ENCODE data around the gene KCTD10. TPM values are rescaled to one million over a fixed set of nuclear protein-coding genes. Genes with fewer than 3 reads are reported as not detected.
A peak's percentile ranks its signal among the peaks of the same experiment; 100 is the strongest.

The KCTD10 gene
- total RNA-seq, 4 donors from 2014 or later, result 90.7 to 115 (median 104) TPM

DNA sequence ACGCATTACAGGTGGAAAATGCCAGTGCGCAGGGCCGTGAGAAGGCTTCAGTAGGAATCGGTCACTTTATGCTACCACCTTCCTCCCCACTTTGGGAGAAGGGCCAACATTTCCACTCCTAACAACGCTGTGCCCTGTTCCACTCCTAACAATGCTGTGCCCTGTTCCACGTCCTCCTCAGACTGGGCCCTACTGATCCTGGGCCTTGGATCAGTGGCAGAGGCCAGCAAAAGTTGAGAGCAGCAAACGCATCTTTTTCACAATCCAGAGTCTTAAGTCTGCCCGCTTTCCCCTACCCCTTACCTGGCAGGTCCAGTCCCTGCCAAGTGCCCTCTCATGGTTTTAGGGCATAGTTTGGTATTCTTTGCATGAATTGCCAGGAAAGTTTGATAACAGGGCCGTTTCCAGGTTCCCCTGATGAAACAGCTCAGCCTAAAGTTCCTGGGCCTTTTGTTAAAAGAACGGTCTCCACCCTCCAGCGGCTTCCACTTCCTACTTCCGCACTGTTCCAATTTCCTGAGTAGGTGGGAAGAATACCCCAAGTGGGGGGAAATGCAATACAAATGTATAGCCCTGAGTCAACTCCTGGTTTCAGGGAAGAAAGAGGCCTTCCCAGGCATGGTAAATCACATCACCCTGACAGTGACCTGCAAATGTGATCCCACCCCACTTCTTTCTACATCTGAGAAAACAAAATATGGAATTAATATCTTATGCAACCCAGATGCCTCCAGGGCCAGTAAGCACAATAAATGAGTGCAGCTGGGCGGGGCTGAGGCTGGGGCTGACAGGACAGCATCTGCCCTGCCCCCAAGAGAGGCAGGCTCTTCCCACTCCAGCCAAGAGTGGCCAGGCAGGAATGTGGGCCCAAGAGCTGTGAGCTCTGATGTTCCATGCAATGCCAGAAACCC lies 15.0 kb downstream of the KCTD10 start:
- peak; percentile 95 for DNase-seq (ENCODE audit: extremely low spot score)
- Histone ChIP-seq H3K4me1 (peaks cover 100% of the 10 kb centered on the region in 4 donors), H3K36me3 (peaks cover 5 to 46% (median 29%) of the 10 kb centered on the region in 4 donors), H3K27ac (replicated peaks in 1 of 4) (peak overlapping the region; percentile 91 to 98 (median 96)), H3K9me3 (no peaks in the 10 kb centered on the region), H3K4me3 (peak overlapping the region; percentile 15 to 52 (median 40)), H3K27me3 (no peaks in the 10 kb centered on the region)
- TF ChIP-seq POLR2AphosphoS5 (IDR thresholded peaks at IDR 0.05) (peak; percentile 83 to 88), POLR2A (IDR thresholded peaks at IDR 0.05; ENCODE audit: low read depth) (peak; percentile 9)
- TF ChIP-seq, protein P1, sequence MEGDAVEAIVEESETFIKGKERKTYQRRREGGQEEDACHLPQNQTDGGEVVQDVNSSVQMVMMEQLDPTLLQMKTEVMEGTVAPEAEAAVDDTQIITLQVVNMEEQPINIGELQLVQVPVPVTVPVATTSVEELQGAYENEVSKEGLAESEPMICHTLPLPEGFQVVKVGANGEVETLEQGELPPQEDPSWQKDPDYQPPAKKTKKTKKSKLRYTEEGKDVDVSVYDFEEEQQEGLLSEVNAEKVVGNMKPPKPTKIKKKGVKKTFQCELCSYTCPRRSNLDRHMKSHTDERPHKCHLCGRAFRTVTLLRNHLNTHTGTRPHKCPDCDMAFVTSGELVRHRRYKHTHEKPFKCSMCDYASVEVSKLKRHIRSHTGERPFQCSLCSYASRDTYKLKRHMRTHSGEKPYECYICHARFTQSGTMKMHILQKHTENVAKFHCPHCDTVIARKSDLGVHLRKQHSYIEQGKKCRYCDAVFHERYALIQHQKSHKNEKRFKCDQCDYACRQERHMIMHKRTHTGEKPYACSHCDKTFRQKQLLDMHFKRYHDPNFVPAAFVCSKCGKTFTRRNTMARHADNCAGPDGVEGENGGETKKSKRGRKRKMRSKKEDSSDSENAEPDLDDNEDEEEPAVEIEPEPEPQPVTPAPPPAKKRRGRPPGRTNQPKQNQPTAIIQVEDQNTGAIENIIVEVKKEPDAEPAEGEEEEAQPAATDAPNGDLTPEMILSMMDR (IDR thresholded peaks at IDR 0.05), result no peak
- WGBS, result 43% methylated on average over 12 of the region's 13 CpGs
- intact Hi-C loops (cut with DNase I), result no loop called here

DNA sequence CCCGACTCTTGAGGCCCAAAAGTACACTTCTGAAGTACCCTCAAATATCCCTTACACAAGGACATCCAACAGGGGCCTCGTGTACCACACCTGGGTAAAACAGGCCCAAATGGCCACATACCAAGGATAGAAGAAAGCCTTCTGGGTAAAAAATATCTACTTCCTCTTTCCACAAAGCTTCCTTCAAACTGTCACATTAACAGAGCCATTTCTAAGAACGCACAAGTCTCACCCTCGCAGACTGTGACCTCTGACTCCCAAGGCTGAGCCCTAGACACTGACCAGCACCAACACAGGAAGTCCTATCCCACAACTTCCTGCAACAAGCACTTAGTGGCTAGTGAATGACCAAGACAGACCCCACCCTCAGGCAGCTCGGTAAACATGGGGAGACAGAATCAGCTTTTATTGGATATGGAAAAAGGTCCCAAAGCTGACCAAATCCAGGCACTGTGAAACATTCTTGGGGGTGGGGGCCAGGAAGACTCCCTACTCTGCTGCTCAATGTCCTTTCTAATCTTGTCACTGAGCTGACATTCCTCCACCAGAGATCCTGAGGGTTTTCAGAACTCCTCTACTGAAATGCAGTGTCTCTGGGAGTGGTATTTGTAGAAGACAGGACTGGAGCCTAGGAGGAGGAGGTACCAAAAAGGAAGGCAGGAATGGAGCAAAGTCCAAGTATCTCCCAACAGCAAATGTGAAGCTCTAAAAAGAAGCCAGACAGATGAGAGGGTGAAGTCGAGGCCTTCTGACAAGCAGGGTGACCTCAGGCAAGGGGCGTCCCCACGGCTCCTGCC lies 15.9 kb downstream of the KCTD10 start:
- DNase-seq (ENCODE audit: extremely low spot score), result no peak
- Histone ChIP-seq H3K36me3 (peaks cover 14 to 46% (median 30%) of the 10 kb centered on the region in 4 donors), H3K4me1 (peaks cover 95 to 100% (median 100%) of the 10 kb centered on the region in 4 donors), H3K9me3 (no peaks in the 10 kb centered on the region), H3K27me3 (no peaks in the 10 kb centered on the region), H3K27ac (replicated peaks in 1 of 4) (peak overlapping the region; percentile 91 to 98 (median 96)), H3K4me3 (peak overlapping the region in 1 of 4 donors; percentile 3)
- TF ChIP-seq POLR2AphosphoS5 (IDR thresholded peaks at IDR 0.05), result peak; percentile 28 to 30
- TF ChIP-seq EP300 (IDR thresholded peaks at IDR 0.05), result no peak
- 58% methylated on average over 8 of the region's 8 CpGs for WGBS
- intact Hi-C loops (cut with DNase I), result no loop called here

DNA sequence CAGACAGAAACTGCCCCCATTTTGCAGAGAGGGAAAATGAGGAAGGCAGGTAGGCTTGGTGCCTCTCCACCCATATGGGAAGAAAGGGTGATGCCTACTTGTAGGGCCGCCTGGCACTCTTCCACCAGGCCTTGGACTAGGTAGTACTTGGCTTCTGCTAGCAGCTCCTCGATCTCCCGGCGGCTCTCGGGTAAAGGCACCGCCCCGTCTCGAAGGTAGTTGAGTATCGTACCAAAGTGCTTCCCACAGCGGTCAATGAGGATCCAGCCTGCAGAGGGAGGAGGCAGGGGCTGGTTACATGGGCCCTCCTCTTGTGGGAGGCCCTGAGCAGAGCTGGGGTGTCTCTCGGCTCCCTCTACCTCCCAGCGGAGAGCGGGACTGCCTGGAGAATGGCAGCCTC lies 16.6 kb downstream of the KCTD10 start:
- Histone ChIP-seq H3K4me1 (peaks cover 88 to 100% (median 100%) of the 10 kb centered on the region in 4 donors), H3K27me3 (no peaks in the 10 kb centered on the region), H3K36me3 (peaks cover 21 to 46% (median 32%) of the 10 kb centered on the region in 4 donors), H3K4me3 (no peak overlapping the region), H3K27ac (replicated peaks in 1 of 4) (peak overlapping the region; percentile 91 to 98 (median 96)), H3K9me3 (no peaks in the 10 kb centered on the region)
- no peak for DNase-seq (ENCODE audit: extremely low spot score)
- TF ChIP-seq EP300 (IDR thresholded peaks at IDR 0.05), result no peak
- no peak for TF ChIP-seq POLR2A (IDR thresholded peaks at IDR 0.05; ENCODE audit: low read depth)
- no peak for TF ChIP-seq POLR2AphosphoS5 (IDR thresholded peaks at IDR 0.05)
- TF ChIP-seq, protein P1 (IDR thresholded peaks at IDR 0.05), result no peak
- WGBS, result 76% methylated on average over 13 of the region's 13 CpGs
- intact Hi-C loops (cut with DNase I), result no loop called here

DNA sequence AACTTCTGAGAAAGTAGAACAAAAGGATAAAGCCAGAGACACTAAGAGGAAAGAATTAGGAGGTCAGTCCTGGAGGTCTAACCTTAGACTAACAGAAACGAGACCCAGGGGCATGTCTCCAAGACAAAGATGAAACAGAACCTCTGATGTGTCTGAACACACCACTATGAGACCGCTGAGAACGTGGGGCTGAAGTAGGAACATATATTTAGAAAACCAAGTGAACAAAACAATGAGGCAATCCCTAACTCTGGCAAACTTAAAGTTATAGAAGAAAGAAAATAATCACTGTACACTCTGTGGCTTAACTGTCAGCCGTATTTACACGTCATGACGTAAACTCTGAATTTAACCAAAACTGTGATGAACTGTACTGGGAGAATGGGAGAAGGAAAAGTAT lies 17.9 kb downstream of the KCTD10 start:
- H3K9me3 ChIP-seq, result no peaks in the 10 kb centered on the region
- peaks cover 28 to 50% (median 41%) of the 10 kb centered on the region in 4 donors for H3K36me3 ChIP-seq
- intact Hi-C loops (cut with DNase I), result no loop called here
- H3K4me1 ChIP-seq, result peaks cover 75 to 100% (median 94%) of the 10 kb centered on the region in 4 donors
- WGBS, result 44% methylated on average over 6 of the region's 6 CpGs
- H3K27ac ChIP-seq (replicated peaks in 1 of 4), result peak overlapping the region; percentile 91 to 98 (median 96)
- DNase-seq (ENCODE audit: extremely low spot score), result no peak
- peak overlapping the region in 1 of 4 donors; percentile 13 for H3K4me3 ChIP-seq
- peak; percentile 12 to 62 for TF ChIP-seq POLR2AphosphoS5 (IDR thresholded peaks at IDR 0.05)
- TF ChIP-seq POLR2A (IDR thresholded peaks at IDR 0.05; ENCODE audit: low read depth), result no peak
- no peaks in the 10 kb centered on the region for H3K27me3 ChIP-seq

DNA sequence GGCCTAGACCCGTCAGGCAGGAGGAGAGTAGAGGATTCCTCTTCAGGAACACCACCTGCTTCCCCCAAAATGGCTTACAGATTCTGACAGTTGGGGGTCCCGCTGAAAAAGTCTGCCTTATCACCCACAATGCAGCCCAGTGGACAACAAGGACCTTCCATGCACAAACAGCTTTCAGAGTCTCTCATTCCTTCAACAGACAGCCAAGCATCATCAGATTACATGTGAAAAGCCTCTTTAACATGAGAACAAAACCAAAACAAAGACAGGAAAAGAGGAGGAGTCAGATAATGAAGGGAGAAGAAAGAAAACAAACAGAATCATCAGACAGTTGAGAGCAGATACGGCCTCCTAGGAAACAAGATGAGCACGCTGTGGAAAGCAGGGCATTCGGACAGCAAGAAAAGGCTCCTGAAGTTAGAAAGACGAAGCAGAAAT lies 18.3 kb downstream of the KCTD10 start:
- no peaks in the 10 kb centered on the region for H3K27me3 ChIP-seq
- no peaks in the 10 kb centered on the region for H3K9me3 ChIP-seq
- no peak for DNase-seq (ENCODE audit: extremely low spot score)
- peak overlapping the region; percentile 91 to 98 (median 96) for H3K27ac ChIP-seq (replicated peaks in 1 of 4)
- WGBS, result 48% methylated on average over 6 of the region's 6 CpGs
- peak overlapping the region in 1 of 4 donors; percentile 13 for H3K4me3 ChIP-seq
- intact Hi-C loops (cut with DNase I), result no loop called here
- H3K4me1 ChIP-seq, result peaks cover 70 to 99% (median 90%) of the 10 kb centered on the region in 4 donors
- peaks cover 30 to 55% (median 45%) of the 10 kb centered on the region in 4 donors for H3K36me3 ChIP-seq
- TF ChIP-seq, protein P1 (IDR thresholded peaks at IDR 0.05), result no peak
- TF ChIP-seq POLR2AphosphoS5 (IDR thresholded peaks at IDR 0.05) (no peak), POLR2A (IDR thresholded peaks at IDR 0.05; ENCODE audit: low read depth) (no peak), EP300 (IDR thresholded peaks at IDR 0.05) (no peak)
